ENCODE data around the gene LIMK2.

- no peak for TF ChIP-seq CTCF (IDR thresholded peaks at IDR 0.05)
- TF ChIP-seq POLR2A (IDR thresholded peaks at IDR 0.05) = no peak
Observed at GRCh38 chr22:31274017-31274416, 61.9 kb downstream of the LIMK2 start.
